ENCODE data around the gene S100A14.
A peak's percentile ranks its signal among the peaks of the same experiment; 100 is the strongest.

The S100A14 gene

DNA sequence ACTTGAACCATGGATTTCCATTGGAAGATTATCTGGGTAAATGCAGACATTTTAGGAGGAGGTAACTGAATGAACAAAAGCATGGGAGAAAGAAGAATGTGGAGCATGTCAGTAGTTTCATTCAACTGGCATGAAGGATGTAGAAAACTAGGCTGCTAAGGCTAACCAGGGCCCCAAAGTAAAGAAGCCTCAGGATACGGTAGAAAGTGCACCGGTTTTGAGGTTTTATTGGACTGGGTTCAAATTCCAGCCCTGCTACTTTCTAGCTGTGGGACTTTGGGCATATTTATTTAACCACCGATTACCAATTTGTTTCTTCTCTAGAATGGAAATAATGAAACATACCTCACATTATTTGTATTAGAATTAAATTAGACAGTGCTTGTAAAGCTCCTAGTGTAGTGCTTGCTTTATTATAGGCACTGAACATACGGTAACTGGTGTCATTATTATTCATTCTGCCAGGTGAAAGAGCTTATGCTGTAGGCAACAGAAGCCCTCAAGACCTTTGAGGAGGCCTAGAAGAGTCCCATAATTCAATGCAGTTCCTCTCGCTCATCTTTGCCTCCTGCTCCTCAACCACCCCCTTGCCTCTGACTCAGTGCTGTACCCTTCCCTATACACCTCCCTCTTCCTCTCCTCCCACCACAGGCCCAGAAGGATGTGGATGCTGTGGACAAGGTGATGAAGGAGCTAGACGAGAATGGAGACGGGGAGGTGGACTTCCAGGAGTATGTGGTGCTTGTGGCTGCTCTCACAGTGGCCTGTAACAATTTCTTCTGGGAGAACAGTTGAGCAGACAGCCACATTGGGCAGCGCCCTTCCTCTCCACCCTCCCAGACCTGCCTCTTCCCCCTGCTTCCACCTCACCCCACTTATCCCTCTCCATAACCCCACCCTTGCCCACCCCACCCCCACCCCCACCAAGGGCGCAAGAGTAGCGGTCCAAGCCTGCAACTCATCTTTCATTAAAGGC, 15.2 kb upstream of the S100A14 start:
- peak overlapping the region; percentile 34 to 99 (median 74) for H3K27ac Mint-ChIP-seq
- no peaks in the 10 kb centered on the region for H3K27me3 Mint-ChIP-seq (ENCODE audit: low read depth)
- H3K4me3 Mint-ChIP-seq, result peak overlapping the region in 1 of 3 experiments; percentile 66
- H3K4me1 Mint-ChIP-seq, result peaks cover 66% of the 10 kb centered on the region
- peaks cover 21% of the 10 kb centered on the region for H3K36me3 Mint-ChIP-seq (ENCODE audit: low read depth)
- TF ChIP-seq, protein P1, sequence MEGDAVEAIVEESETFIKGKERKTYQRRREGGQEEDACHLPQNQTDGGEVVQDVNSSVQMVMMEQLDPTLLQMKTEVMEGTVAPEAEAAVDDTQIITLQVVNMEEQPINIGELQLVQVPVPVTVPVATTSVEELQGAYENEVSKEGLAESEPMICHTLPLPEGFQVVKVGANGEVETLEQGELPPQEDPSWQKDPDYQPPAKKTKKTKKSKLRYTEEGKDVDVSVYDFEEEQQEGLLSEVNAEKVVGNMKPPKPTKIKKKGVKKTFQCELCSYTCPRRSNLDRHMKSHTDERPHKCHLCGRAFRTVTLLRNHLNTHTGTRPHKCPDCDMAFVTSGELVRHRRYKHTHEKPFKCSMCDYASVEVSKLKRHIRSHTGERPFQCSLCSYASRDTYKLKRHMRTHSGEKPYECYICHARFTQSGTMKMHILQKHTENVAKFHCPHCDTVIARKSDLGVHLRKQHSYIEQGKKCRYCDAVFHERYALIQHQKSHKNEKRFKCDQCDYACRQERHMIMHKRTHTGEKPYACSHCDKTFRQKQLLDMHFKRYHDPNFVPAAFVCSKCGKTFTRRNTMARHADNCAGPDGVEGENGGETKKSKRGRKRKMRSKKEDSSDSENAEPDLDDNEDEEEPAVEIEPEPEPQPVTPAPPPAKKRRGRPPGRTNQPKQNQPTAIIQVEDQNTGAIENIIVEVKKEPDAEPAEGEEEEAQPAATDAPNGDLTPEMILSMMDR (IDR thresholded peaks at IDR 0.05; ENCODE audit: unreplicated experiment in 3 of 3), result no peak
- H3K9me3 Mint-ChIP-seq, result no peaks in the 10 kb centered on the region

DNA sequence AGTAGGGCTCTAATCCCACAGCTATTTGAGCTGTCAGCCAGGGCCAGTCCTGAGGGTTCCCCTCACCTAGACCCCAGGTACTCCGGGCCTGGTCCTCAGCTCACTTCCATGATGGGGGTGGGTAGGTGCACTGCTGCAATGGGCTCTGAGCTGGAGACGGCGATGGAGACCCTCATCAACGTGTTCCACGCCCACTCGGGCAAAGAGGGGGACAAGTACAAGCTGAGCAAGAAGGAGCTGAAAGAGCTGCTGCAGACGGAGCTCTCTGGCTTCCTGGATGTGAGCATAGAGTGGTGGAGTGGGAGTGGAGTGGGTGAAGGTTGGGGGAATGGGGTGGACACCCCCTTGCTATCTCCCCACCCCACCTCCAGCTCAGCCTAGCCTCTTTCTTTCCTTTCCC, 14.3 kb upstream of the S100A14 start:
- TF ChIP-seq, protein P1 (IDR thresholded peaks at IDR 0.05; ENCODE audit: unreplicated experiment in 3 of 3), result no peak
- H3K4me1 Mint-ChIP-seq, result peaks cover 70% of the 10 kb centered on the region
- H3K27ac Mint-ChIP-seq, result peak overlapping the region; percentile 14 to 99 (median 87)
- H3K36me3 Mint-ChIP-seq (ENCODE audit: low read depth), result peaks cover 16% of the 10 kb centered on the region
- no peak overlapping the region for H3K4me3 Mint-ChIP-seq
- H3K27me3 Mint-ChIP-seq (ENCODE audit: low read depth), result no peaks in the 10 kb centered on the region
- no peaks in the 10 kb centered on the region for H3K9me3 Mint-ChIP-seq

DNA sequence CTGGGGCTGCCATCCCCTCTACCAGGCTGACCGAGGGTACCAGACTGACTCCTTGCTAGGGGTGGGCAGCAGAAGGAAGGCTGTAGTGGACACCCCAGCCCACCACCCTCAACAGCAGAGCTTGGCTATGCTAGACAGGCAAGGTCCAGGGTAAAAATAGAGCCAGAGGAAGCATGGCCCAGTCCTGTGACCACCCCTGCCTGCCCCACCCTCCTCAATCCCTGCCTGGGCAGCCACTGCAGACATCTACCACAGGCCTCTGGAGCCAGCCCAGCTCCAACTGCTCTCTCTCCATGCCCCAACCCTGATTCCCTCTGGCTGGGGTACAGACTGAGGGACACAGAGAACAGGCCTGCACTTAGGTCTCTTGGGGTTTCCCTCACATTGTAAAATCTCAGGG, 13.8 kb upstream of the S100A14 start:
- Mint-ChIP-seq H3K9me3 (no peaks in the 10 kb centered on the region), H3K36me3 (ENCODE audit: low read depth) (peaks cover 15% of the 10 kb centered on the region), H3K27me3 (ENCODE audit: low read depth) (no peaks in the 10 kb centered on the region), H3K27ac (peak overlapping the region; percentile 66 to 99 (median 87)), H3K4me1 (peaks cover 71% of the 10 kb centered on the region), H3K4me3 (no peak overlapping the region)
- TF ChIP-seq, protein P1 (IDR thresholded peaks at IDR 0.05; ENCODE audit: unreplicated experiment in 3 of 3), result no peak

DNA sequence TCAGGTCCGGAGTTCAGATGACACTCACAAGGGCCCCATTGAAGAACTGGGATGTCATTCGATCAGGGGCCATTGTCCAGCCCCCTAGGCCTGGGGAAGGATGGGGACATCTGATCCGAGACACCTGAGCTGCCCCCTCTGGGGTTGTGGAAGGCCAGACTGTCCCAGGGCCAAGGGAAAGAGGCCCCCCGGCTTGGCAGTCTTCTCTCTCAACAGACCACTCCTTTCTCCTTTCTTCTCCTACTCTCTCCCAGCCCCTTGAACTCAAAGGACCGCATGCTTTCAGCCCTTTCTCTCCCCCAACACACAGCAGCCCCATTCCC, 13.2 kb upstream of the S100A14 start:
- peak overlapping the region in 2 of 3 experiments; percentile 45 to 54 for H3K4me3 Mint-ChIP-seq
- TF ChIP-seq, protein P1 (IDR thresholded peaks at IDR 0.05; ENCODE audit: unreplicated experiment in 3 of 3), result no peak
- peaks cover 68% of the 10 kb centered on the region for H3K4me1 Mint-ChIP-seq
- H3K36me3 Mint-ChIP-seq (ENCODE audit: low read depth), result peaks cover 14% of the 10 kb centered on the region
- H3K27ac Mint-ChIP-seq, result peak overlapping the region; percentile 66 to 99 (median 87)
- H3K9me3 Mint-ChIP-seq, result no peaks in the 10 kb centered on the region
- H3K27me3 Mint-ChIP-seq (ENCODE audit: low read depth), result no peaks in the 10 kb centered on the region

DNA sequence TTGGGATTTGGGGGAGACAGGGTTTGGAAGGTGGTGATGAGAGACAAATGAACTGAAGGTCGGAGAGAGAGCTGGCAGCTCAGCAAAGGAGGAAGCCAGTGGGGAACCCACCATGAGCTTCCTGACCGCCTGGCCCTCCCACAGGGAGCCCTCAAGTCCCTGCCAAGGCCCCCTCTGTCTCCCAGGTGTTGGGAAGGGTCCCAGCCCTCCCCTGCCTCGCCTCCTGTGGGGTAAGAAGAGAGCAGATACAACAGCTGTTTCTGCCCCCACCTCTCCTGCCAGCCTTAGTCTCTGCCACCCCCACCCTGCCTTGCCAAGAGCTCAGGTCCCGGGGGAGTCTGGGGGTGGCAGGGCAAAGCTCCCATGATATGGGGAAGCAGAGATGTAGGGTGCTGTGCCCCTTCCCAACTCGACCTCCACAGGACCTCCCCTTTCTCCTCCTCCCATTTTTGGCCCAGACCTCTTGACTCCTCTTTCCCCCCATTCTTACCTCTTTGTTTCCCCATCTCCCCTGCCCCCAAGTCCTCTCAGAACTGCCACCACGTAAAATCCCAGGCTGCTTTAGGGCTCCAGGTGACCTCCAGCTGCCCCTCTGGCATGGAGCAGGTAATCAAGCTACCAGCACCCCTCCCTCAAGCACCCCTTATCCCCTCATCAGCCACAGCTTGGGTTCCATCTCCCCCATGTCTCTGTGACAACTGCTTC, 12.7 kb upstream of the S100A14 start:
- H3K27ac Mint-ChIP-seq, result peak overlapping the region; percentile 66 to 99 (median 87)
- peaks cover 15% of the 10 kb centered on the region for H3K36me3 Mint-ChIP-seq (ENCODE audit: low read depth)
- H3K27me3 Mint-ChIP-seq (ENCODE audit: low read depth), result no peaks in the 10 kb centered on the region
- H3K9me3 Mint-ChIP-seq, result no peaks in the 10 kb centered on the region
- peaks cover 68% of the 10 kb centered on the region for H3K4me1 Mint-ChIP-seq
- TF ChIP-seq, protein P1 (IDR thresholded peaks at IDR 0.05; ENCODE audit: unreplicated experiment in 3 of 3), result no peak
- H3K4me3 Mint-ChIP-seq, result peak overlapping the region in 1 of 3 experiments; percentile 45
